Measurements from ENCODE around the gene ULK3. TPM values are rescaled to one million over a fixed set of nuclear protein-coding genes. Genes with fewer than 3 reads are reported as not detected.

The ULK3 gene
- total and polyA plus RNA-seq, 2 experiments from 2014 or later, result 40.4 to 45.7 TPM

DNA sequence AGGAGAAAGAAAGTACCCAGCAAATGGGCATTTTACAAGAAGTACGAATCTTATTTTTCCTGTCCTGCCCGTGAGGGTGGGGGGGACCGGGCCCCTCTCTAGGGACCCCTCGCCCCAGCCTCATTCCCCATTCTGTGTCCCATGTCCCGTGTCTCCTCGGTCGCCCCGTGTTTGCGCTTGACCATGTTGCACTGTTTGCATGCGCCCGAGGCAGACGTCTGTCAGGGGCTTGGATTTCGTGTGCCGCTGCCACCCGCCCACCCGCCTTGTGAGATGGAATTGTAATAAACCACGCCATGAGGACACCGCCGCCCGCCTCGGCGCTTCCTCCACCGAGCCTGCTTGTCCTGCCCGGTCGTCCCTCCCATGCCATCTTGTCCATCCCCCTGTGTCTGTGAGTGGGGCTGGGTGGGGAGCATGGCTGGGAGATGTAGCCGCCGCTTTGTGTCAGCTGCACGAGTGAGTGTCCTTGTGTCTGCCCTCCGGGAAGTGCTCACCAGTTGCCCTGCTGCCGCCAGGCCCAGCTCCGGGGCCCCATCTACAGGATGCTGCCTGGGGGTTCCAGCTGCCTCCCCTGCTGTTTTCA is 40.0 kb downstream of the ULK3 start:
- no peaks in the 10 kb centered on the region for H4K20me1 ChIP-seq (ENCODE audit: insufficient read depth, poor library complexity, severe bottlenecking)
- no peaks in the 10 kb centered on the region for H3K4me1 ChIP-seq (ENCODE audit: insufficient read depth)
- no peaks in the 10 kb centered on the region for H3K27me3 ChIP-seq
- no peaks in the 10 kb centered on the region for H3K9me2 ChIP-seq (replicated peaks; ENCODE audit: insufficient read depth)
- H3K9me3 ChIP-seq (ENCODE audit: low read depth), result no peaks in the 10 kb centered on the region
- no peak for DNase-seq (ENCODE audit: low spot score)
- H3K4me2 ChIP-seq, result no peak overlapping the region
- no peak overlapping the region for H3K4me3 ChIP-seq
- H2AFZ ChIP-seq, result no peak overlapping the region
- H3K79me2 ChIP-seq, result no peaks in the 10 kb centered on the region
- no peaks in the 10 kb centered on the region for H3K36me3 ChIP-seq (replicated peaks; ENCODE audit: insufficient read depth, low read depth)
- no peak overlapping the region for H3K27ac ChIP-seq
- no peak for TF ChIP-seq EZH2phosphoT487 (IDR thresholded peaks at IDR 0.05; ENCODE audit: low read depth, severe bottlenecking, unreplicated experiment)
- no peak for TF ChIP-seq EZH2 (IDR thresholded peaks at IDR 0.05; ENCODE audit: borderline replicate concordance)
- TF ChIP-seq, protein P1, sequence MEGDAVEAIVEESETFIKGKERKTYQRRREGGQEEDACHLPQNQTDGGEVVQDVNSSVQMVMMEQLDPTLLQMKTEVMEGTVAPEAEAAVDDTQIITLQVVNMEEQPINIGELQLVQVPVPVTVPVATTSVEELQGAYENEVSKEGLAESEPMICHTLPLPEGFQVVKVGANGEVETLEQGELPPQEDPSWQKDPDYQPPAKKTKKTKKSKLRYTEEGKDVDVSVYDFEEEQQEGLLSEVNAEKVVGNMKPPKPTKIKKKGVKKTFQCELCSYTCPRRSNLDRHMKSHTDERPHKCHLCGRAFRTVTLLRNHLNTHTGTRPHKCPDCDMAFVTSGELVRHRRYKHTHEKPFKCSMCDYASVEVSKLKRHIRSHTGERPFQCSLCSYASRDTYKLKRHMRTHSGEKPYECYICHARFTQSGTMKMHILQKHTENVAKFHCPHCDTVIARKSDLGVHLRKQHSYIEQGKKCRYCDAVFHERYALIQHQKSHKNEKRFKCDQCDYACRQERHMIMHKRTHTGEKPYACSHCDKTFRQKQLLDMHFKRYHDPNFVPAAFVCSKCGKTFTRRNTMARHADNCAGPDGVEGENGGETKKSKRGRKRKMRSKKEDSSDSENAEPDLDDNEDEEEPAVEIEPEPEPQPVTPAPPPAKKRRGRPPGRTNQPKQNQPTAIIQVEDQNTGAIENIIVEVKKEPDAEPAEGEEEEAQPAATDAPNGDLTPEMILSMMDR (IDR thresholded peaks at IDR 0.05; ENCODE audit: poor library complexity), result no peak
- 95% methylated on average over 20 of the region's 31 CpGs for WGBS (ENCODE audit: low lambda C conversion rate, missing lambda C conversion rate)

- H2AFZ ChIP-seq, result no peak overlapping the region
- no peaks in the 10 kb centered on the region for H3K79me2 ChIP-seq
- H3K4me2 ChIP-seq, result no peak overlapping the region
- no peak for TF ChIP-seq EZH2phosphoT487 (IDR thresholded peaks at IDR 0.05; ENCODE audit: low read depth, severe bottlenecking, unreplicated experiment)
- no peak for TF ChIP-seq EZH2 (IDR thresholded peaks at IDR 0.05; ENCODE audit: borderline replicate concordance)
- TF ChIP-seq, protein P1 (IDR thresholded peaks at IDR 0.05; ENCODE audit: poor library complexity), result no peak
- no peaks in the 10 kb centered on the region for H3K36me3 ChIP-seq (replicated peaks; ENCODE audit: insufficient read depth, low read depth)
- H3K9me2 ChIP-seq (replicated peaks; ENCODE audit: insufficient read depth), result no peaks in the 10 kb centered on the region
- H3K9me3 ChIP-seq (ENCODE audit: low read depth), result no peaks in the 10 kb centered on the region
- DNase-seq (ENCODE audit: low spot score), result no peak
- no peaks in the 10 kb centered on the region for H3K27me3 ChIP-seq
- no peak overlapping the region for H3K27ac ChIP-seq
- H4K20me1 ChIP-seq (ENCODE audit: insufficient read depth, poor library complexity, severe bottlenecking), result peaks cover under 1% of the 10 kb centered on the region
- H3K4me3 ChIP-seq, result no peak overlapping the region
- WGBS (ENCODE audit: low lambda C conversion rate, missing lambda C conversion rate), result 97% methylated on average over 17 of the region's 20 CpGs
- H3K4me1 ChIP-seq (ENCODE audit: insufficient read depth), result no peaks in the 10 kb centered on the region
These were observed 40.7 kb downstream of the ULK3 start for GRCh38 chr15:74802290-74802689.

- no peaks in the 10 kb centered on the region for H3K9me3 ChIP-seq (ENCODE audit: low read depth)
- 92% methylated on average over 18 of the region's 18 CpGs for WGBS (ENCODE audit: low lambda C conversion rate, missing lambda C conversion rate)
- H3K4me3 ChIP-seq, result no peak overlapping the region
- no peaks in the 10 kb centered on the region for H3K4me1 ChIP-seq (ENCODE audit: insufficient read depth)
- no peaks in the 10 kb centered on the region for H3K9me2 ChIP-seq (replicated peaks; ENCODE audit: insufficient read depth)
- H3K79me2 ChIP-seq, result peaks cover 3% of the 10 kb centered on the region
- no peak overlapping the region for H3K4me2 ChIP-seq
- no peak for DNase-seq (ENCODE audit: low spot score)
- no peaks in the 10 kb centered on the region for H3K27me3 ChIP-seq
- peaks cover 9% of the 10 kb centered on the region for H4K20me1 ChIP-seq (ENCODE audit: insufficient read depth, poor library complexity, severe bottlenecking)
- TF ChIP-seq EZH2phosphoT487 (IDR thresholded peaks at IDR 0.05; ENCODE audit: low read depth, severe bottlenecking, unreplicated experiment), result no peak
- TF ChIP-seq, protein P1 (IDR thresholded peaks at IDR 0.05; ENCODE audit: poor library complexity), result no peak
- no peak overlapping the region for H3K27ac ChIP-seq
- H3K36me3 ChIP-seq (replicated peaks; ENCODE audit: insufficient read depth, low read depth), result no peaks in the 10 kb centered on the region
- H2AFZ ChIP-seq, result no peak overlapping the region
These were observed 41.5 kb downstream of the ULK3 start for GRCh38 chr15:74801311-74801997.

All from hepatocyte (in vitro differentiated cells).